CD8-positive, alpha-beta memory T cell (primary cell): ENCODE measurements around the gene OR2V1. TPM values are rescaled to one million over a fixed set of nuclear protein-coding genes. Genes with fewer than 3 reads are reported as not detected.

Experiments used
- CTCF ChIA-PET: fragments of 350-600 bp; sonication (Branson Sonifier 250); formaldehyde crosslinking; loops from one replicate; lab custom pipeline; 2021; ENCODE audit warnings: antibody characterized with exemption; lab: Charles Lee
- POLR2A ChIA-PET: fragments of 350-600 bp; sonication (Branson Sonifier 250); formaldehyde crosslinking; loops from one replicate; lab custom pipeline; 2021; ENCODE audit warnings: antibody characterized with exemption; lab: Charles Lee
- DNase-seq, 5 donors: peaks; one replicate each; pipeline versions ENCODE4 v3.0.0 to v3.0.0-alpha.2; 2020 to 2022; ENCODE audit warnings: mixed read lengths in 1 of 5
- H3K27ac ChIP-seq: one replicate; pipeline ENCODE4 v1.7.0; 2013; ENCODE audit warnings: low read depth, mild to moderate bottlenecking, low read length, moderate library complexity
- H3K27me3 ChIP-seq: 2 replicates; pipeline ENCODE4 v1.7.0; 2013; ENCODE audit warnings: low read length, mild to moderate bottlenecking; ENCODE audit not compliant: insufficient read depth, poor library complexity, severe bottlenecking
- H3K36me3 ChIP-seq: 2 replicates; pipeline ENCODE4 v1.7.0; 2013; ENCODE audit warnings: mild to moderate bottlenecking, low read length, moderate library complexity; ENCODE audit not compliant: insufficient read depth
- H3K4me1 ChIP-seq: 2 replicates; pipeline ENCODE4 v1.7.0; 2013; ENCODE audit warnings: mild to moderate bottlenecking, low read length, moderate library complexity; ENCODE audit not compliant: insufficient read depth
- H3K4me3 ChIP-seq: 2 replicates; pipeline ENCODE4 v1.7.0; 2013; ENCODE audit warnings: mild to moderate bottlenecking, low read length
- H3K9me3 ChIP-seq: 2 replicates; pipeline ENCODE4 v1.7.0; 2013; ENCODE audit warnings: mild to moderate bottlenecking, low read length
- H3K27ac Mint-ChIP-seq, 8 donors: one replicate each; pipeline ENCODE4 v1.8.0; 2020 to 2021; ENCODE audit warnings: mixed read lengths in 8 of 8, mild to moderate bottlenecking in 6 of 8, inconsistent platforms in 3 of 8, moderate library complexity in 3 of 8
- H3K27me3 Mint-ChIP-seq, 2 donors: one replicate each; pipeline ENCODE4 v1.8.0; 2020 to 2021; ENCODE audit warnings: mixed read lengths in 2 of 2, mild to moderate bottlenecking in 1 of 2, moderate library complexity in 1 of 2
- H3K36me3 Mint-ChIP-seq, 3 donors: one replicate each; pipeline ENCODE4 v1.8.0; 2020 to 2021; ENCODE audit warnings: mixed read lengths in 3 of 3, inconsistent platforms in 1 of 3, mild to moderate bottlenecking in 1 of 3
- H3K4me1 Mint-ChIP-seq, 3 donors: one replicate each; pipeline ENCODE4 v1.8.0; 2020 to 2021; ENCODE audit warnings: mixed read lengths in 3 of 3, inconsistent platforms in 1 of 3, mild to moderate bottlenecking in 1 of 3
- H3K4me3 Mint-ChIP-seq, 7 donors: one replicate each; pipeline ENCODE4 v1.8.0; 2020 to 2021; ENCODE audit warnings: mixed read lengths in 7 of 7, mild to moderate bottlenecking in 6 of 7, moderate library complexity in 4 of 7, inconsistent platforms in 2 of 7
- H3K9me3 Mint-ChIP-seq, 5 donors: one replicate each; pipeline ENCODE4 v1.8.0; 2020 to 2022; ENCODE audit warnings: mixed read lengths in 5 of 5, mild to moderate bottlenecking in 3 of 5, moderate library complexity in 2 of 5, inconsistent platforms in 1 of 5
- polyA plus RNA-seq: library from polyadenylated mRNA; unstranded; fragments of 300-500 nt; fragmentation: Illumina TruSeq; gene quantifications from one replicate; pipeline ENCODE4 v1.2.3, GENCODE V29; 2021
- total RNA-seq, 2 experiments: library from RNA; stranded (reverse); gene quantifications; one replicate each; pipeline ENCODE4 v1.2.3, GENCODE V29; 2021

The OR2V1 gene
- total and polyA plus RNA-seq, 3 experiments from 2014 or later = not detected

DNA sequence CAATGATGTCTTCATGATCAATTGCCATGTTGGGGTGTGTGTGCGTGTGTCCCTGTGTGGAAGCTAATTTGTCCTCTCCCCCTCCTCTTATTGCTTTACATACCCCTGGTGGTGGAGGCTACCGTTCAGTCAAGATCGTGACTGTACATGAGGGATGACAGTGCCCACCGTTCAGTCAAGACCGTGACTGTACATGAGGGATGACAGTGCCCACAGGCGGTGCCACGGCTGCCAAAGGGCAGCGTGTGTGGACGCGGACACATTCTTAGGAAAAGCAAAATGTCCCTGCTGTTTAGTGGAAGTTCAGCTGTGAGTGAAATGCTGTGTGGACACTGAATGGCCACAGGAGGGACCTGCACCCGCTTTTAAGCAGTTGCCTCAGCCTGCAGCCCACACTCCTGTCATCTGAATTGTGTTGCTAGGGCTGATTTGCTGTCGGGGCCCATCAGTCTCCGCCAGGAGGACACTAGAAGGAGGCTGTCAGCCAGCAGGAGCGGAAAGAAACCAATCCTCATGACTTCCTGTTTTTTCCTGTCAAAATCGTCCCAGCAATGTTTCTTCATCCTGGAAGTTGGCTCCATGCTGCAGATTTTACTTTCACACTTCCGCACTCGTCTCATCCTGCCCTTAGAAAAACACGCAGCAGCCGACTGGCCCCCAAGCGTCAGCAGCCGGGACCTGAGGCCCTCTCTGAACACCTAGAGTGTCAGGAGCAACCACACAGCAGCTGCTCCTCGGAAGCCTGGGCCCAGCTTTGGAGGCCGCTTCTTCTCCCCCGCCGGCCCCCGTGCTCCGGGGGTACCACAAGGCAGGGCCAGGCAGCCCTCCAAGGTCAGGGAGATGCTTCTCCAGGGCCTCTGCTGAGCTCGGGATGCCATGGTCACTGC is 9.1 kb downstream of the OR2V1 start:
- no peaks in the 10 kb centered on the region for H3K36me3 Mint-ChIP-seq
- H3K9me3 Mint-ChIP-seq = no peaks in the 10 kb centered on the region
- H3K4me3 Mint-ChIP-seq = no peak overlapping the region
- H3K4me3 ChIP-seq = no peak overlapping the region
- peaks cover 49 to 87% of the 10 kb centered on the region in 2 donors for H3K27me3 Mint-ChIP-seq
- ChIA-PET CTCF (no interaction called here), POLR2A (no interaction called here)
- H3K4me1 Mint-ChIP-seq = no peaks in the 10 kb centered on the region
- H3K36me3 ChIP-seq = no peaks in the 10 kb centered on the region
- H3K27ac Mint-ChIP-seq = no peak overlapping the region
- H3K27me3 ChIP-seq = peaks cover 5% of the 10 kb centered on the region
- H3K9me3 ChIP-seq = no peaks in the 10 kb centered on the region
- H3K4me1 ChIP-seq = no peaks in the 10 kb centered on the region
- DNase-seq = no peak
- H3K27ac ChIP-seq = no peak overlapping the region

DNA sequence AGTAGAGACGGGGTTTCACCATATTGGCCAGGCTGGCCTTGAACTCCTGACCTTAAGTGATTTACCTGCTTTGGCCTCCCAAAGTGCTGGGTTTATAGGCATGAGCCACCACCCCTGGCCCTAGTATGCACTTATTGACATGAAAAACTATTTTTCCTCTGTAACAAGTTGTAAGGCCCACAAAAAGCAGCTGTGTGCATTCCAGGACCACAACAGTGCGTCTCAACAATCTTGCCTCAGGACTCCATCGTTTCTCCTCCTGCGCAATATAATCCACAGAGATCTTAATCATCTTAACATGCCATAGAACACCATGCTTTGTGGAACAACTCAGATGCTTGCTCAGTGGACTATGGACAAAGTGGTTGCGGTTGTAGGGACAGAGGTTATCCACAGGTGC is 10.2 kb downstream of the OR2V1 start:
- DNase-seq = no peak
- Histone ChIP-seq H3K27me3 (peaks cover 5% of the 10 kb centered on the region), H3K36me3 (no peaks in the 10 kb centered on the region), H3K4me1 (no peaks in the 10 kb centered on the region), H3K4me3 (no peak overlapping the region), H3K9me3 (no peaks in the 10 kb centered on the region), H3K27ac (no peak overlapping the region)
- Mint-ChIP-seq H3K36me3 (no peaks in the 10 kb centered on the region), H3K27ac (no peak overlapping the region), H3K4me1 (no peaks in the 10 kb centered on the region), H3K4me3 (no peak overlapping the region), H3K9me3 (peaks cover 0 to 2% (median 0%) of the 10 kb centered on the region in 5 donors), H3K27me3 (peaks cover 57 to 90% of the 10 kb centered on the region in 2 donors)
- ChIA-PET CTCF (no interaction called here), POLR2A (no interaction called here)

DNA sequence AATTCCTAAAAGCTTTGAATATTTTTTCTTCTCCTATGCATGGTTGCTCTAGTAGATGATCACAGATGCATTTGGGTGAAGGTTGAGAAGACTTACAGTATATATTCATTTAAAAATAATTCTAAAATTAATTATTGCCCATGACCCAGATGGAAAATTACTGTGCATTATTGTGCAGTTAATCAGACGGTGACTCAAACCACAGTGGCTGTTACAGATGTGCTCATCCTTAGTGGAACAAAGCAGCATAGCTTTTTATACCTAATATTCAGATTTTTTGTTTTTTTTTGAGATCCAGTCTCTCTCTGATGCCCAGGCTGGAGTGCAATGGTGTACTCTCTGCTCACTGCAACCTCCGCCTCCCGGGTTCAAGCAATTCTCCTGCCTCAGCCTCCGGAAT is 10.7 kb downstream of the OR2V1 start:
- ChIA-PET POLR2A (no interaction called here), CTCF (no interaction called here)
- H3K36me3 ChIP-seq = no peaks in the 10 kb centered on the region
- H3K27me3 ChIP-seq = peaks cover 7% of the 10 kb centered on the region
- H3K36me3 Mint-ChIP-seq = no peaks in the 10 kb centered on the region
- H3K27ac ChIP-seq = no peak overlapping the region
- H3K4me3 ChIP-seq = no peak overlapping the region
- H3K4me1 ChIP-seq = peaks cover 2% of the 10 kb centered on the region
- H3K27ac Mint-ChIP-seq = no peak overlapping the region
- H3K9me3 Mint-ChIP-seq = peaks cover 0 to 2% (median 0%) of the 10 kb centered on the region in 5 donors
- no peak for DNase-seq
- H3K9me3 ChIP-seq = no peaks in the 10 kb centered on the region
- H3K4me3 Mint-ChIP-seq = no peak overlapping the region
- H3K27me3 Mint-ChIP-seq = peaks cover 61 to 92% of the 10 kb centered on the region in 2 donors
- peaks cover 0 to 3% (median 0%) of the 10 kb centered on the region in 3 donors for H3K4me1 Mint-ChIP-seq

DNA sequence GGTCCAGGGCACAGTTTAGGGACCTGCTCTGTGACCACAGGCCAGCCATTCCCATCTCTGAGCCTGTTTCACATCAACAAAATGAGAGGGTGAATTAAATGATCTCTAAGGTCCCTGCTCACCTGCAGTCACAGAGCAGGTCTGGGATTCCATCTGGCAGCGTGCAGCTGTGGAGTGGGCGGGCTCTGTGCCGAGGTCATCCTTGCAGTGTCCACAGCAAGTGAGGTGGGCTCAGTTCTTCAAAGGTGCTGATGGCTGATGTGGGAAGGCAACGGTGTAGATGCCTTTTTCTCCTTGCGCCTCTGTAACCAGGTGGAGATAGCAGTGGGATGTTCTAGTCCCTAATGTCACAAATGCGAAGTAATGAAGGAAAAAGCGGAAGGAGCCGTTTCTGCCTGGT is 11.9 kb downstream of the OR2V1 start:
- Mint-ChIP-seq H3K27me3 (peaks cover 64 to 93% of the 10 kb centered on the region in 2 donors), H3K4me3 (no peak overlapping the region), H3K27ac (no peak overlapping the region), H3K9me3 (peaks cover 0 to 4% (median 2%) of the 10 kb centered on the region in 5 donors), H3K4me1 (peaks cover 0 to 8% (median 7%) of the 10 kb centered on the region in 3 donors), H3K36me3 (no peaks in the 10 kb centered on the region)
- peaks cover 19% of the 10 kb centered on the region for H3K27me3 ChIP-seq
- ChIA-PET POLR2A (no interaction called here), CTCF (no interaction called here)
- no peak overlapping the region for H3K4me3 ChIP-seq
- H3K27ac ChIP-seq = no peak overlapping the region
- DNase-seq = no peak
- H3K36me3 ChIP-seq = no peaks in the 10 kb centered on the region
- H3K4me1 ChIP-seq = peaks cover 4% of the 10 kb centered on the region
- no peaks in the 10 kb centered on the region for H3K9me3 ChIP-seq

DNA sequence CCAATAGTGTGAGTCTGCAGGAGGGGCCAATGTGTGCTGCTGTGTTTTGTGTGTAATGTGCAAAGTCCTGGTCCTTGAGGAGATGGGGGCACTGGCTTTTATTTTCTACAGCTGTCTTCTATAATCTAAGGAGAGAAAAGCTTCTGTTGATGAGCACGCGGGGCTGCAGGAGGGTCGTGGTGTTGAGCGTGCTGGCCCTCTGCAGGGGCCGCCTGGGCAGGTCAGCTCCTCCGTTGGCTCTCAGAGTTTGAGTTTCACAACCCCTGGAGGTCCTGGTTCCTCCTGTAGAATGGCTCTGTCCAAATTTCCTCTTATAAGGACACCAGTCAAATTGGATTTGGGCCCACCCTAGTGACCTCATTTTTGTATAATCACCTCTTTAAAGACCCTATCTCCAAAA is 12.6 kb downstream of the OR2V1 start:
- no peak overlapping the region for H3K4me3 Mint-ChIP-seq
- no peaks in the 10 kb centered on the region for H3K36me3 Mint-ChIP-seq
- CTCF ChIA-PET = no interaction called here
- Histone ChIP-seq H3K27ac (no peak overlapping the region), H3K36me3 (no peaks in the 10 kb centered on the region), H3K4me3 (no peak overlapping the region), H3K4me1 (peaks cover 4% of the 10 kb centered on the region), H3K9me3 (no peaks in the 10 kb centered on the region), H3K27me3 (peaks cover 22% of the 10 kb centered on the region)
- H3K27me3 Mint-ChIP-seq = peaks cover 65 to 90% of the 10 kb centered on the region in 2 donors
- no peak for DNase-seq
- peaks cover 0 to 8% (median 7%) of the 10 kb centered on the region in 3 donors for H3K4me1 Mint-ChIP-seq
- POLR2A ChIA-PET = no interaction called here
- peaks cover 0 to 7% (median 2%) of the 10 kb centered on the region in 5 donors for H3K9me3 Mint-ChIP-seq
- no peak overlapping the region for H3K27ac Mint-ChIP-seq

DNA sequence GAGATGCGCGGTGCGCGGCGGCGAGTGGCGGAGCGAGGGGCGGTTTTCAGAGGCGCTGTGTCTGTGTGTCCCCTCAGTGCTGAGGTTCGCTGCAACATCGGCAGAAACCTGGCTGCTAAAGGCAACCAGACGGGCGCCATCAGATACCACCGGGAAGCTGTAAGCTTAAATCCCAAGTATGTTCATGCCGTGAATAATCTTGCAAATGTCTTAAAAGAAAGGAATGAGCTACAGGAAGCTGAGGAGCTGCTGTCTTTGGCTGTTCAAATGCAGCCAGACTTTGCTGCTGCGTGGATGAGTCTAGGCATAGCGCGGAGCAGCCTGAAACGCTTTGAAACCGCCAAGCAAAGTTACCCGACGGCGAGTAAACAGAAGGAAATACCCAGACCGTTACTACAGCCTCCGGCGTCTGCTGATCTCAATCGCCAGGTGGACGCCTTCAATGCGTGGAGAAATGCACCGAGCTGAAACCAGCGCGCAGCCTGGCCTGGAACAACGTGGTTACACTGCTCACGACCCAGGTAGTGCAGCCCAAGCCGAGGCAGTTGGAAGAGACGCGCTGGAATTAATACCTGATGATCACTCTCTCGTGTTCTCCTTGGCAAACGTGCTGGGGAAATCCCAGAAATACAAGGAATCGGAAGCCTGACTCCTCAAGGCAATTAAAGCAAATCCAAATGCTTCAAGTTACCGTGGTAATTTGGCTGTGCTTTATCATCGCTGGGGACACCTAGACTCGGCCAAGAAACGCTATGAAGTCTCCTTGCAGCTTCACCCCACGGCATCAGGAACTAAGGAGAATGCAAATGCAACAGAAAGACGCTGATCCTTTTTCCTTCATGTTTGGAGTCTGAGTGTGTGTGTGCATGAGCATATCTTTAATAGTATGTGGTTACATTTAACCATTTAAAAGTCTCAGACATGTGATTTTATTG is 15.9 kb downstream of the OR2V1 start:
- H3K9me3 ChIP-seq = no peaks in the 10 kb centered on the region
- peak overlapping the region in 1 of 7 donors; percentile 27 for H3K4me3 Mint-ChIP-seq
- no peak for DNase-seq
- peaks cover 62 to 88% of the 10 kb centered on the region in 2 donors for H3K27me3 Mint-ChIP-seq
- peaks cover 0 to 8% (median 7%) of the 10 kb centered on the region in 3 donors for H3K4me1 Mint-ChIP-seq
- H3K27ac Mint-ChIP-seq = no peak overlapping the region
- H3K4me3 ChIP-seq = no peak overlapping the region
- no peak overlapping the region for H3K27ac ChIP-seq
- no peaks in the 10 kb centered on the region for H3K36me3 ChIP-seq
- H3K4me1 ChIP-seq = peaks cover 4% of the 10 kb centered on the region
- H3K36me3 Mint-ChIP-seq = peaks cover 0 to 5% (median 0%) of the 10 kb centered on the region in 3 donors
- peaks cover 17% of the 10 kb centered on the region for H3K27me3 ChIP-seq
- H3K9me3 Mint-ChIP-seq = peaks cover 0 to 7% (median 2%) of the 10 kb centered on the region in 5 donors
- ChIA-PET CTCF (no interaction called here), POLR2A (no interaction called here)

DNA sequence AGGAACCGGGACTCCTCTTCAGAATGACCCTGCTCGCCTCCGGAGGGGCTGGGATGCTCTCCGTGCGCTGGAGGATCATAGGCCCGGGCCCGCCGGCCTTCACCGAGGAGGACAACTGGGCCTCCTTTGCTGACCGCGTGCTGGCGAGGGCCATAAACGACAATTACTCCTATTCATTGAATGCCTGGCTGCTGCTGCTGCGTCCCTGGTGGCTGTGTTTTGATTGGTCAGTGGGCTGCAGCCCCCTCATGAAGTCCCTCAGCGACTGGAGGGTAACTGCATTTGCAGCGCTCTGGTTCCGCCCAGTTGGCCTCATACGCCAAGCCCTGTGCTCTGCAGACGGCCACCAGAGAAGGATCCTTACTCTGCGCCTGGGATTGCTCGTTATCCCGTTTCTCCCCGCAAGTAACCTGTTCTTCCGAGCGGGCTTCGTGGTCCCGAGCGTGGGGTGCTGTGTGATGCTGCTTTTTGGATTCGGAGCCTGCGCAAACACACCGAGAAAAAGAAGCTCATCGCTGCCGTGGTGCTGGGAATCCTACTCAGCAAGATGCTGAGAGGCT is 16.6 kb downstream of the OR2V1 start:
- Mint-ChIP-seq H3K4me3 (no peak overlapping the region), H3K27me3 (peaks cover 64 to 88% of the 10 kb centered on the region in 2 donors), H3K4me1 (peaks cover 0 to 8% (median 7%) of the 10 kb centered on the region in 3 donors), H3K9me3 (peaks cover 0 to 7% (median 2%) of the 10 kb centered on the region in 5 donors), H3K27ac (peak overlapping the region in 1 of 8 donors; percentile 24), H3K36me3 (peaks cover 0 to 5% (median 0%) of the 10 kb centered on the region in 3 donors)
- no peak for DNase-seq
- CTCF ChIA-PET = no interaction called here
- POLR2A ChIA-PET = no interaction called here
- H3K27ac ChIP-seq = no peak overlapping the region
- no peaks in the 10 kb centered on the region for H3K36me3 ChIP-seq
- no peak overlapping the region for H3K4me3 ChIP-seq
- H3K4me1 ChIP-seq = peaks cover 4% of the 10 kb centered on the region
- no peaks in the 10 kb centered on the region for H3K9me3 ChIP-seq
- peaks cover 17% of the 10 kb centered on the region for H3K27me3 ChIP-seq
